COLO668 (cell line): ENCODE data around the gene MINPP1.
"Not testable (repeated sequence)": the region's sequence is repeated elsewhere in the genome, so short reads cannot be mapped to it uniquely, and the experiment has no call there.

ENCODE experiments used
- DNase-seq: peaks from one replicate; lab custom pipeline; 2025; ENCODE audit not compliant: unreplicated experiment; lab: John Stamatoyannopoulos, UW

The MINPP1 gene

GRCh38 chr10:87560495-87561129 is 55.9 kb downstream of the MINPP1 start:
- no peak for DNase-seq

- no peak for DNase-seq
These were observed 58.1 kb downstream of the MINPP1 start for GRCh38 chr10:87562750-87563149.

- no peak for DNase-seq
These were observed 60.3 kb downstream of the MINPP1 start for GRCh38 chr10:87565010-87565409.

GRCh38 chr10:87575851-87576250 is 71.2 kb downstream of the MINPP1 start:
- no peak for DNase-seq

GRCh38 chr10:87578160-87578841 is 73.6 kb downstream of the MINPP1 start:
- no peak for DNase-seq

- no peak for DNase-seq
These were observed 74.2 kb downstream of the MINPP1 start for GRCh38 chr10:87578842-87579401.

- no peak for DNase-seq
These were observed 74.9 kb downstream of the MINPP1 start for GRCh38 chr10:87579563-87579962.

- DNase-seq: no peak
These were observed 75.3 kb downstream of the MINPP1 start for GRCh38 chr10:87580016-87580415.

GRCh38 chr10:87585565-87586514 is 81.1 kb downstream of the MINPP1 start:
- no peak for DNase-seq

GRCh38 chr10:87589645-87590051 is 85.0 kb downstream of the MINPP1 start:
- no peak for DNase-seq

- no peak for DNase-seq
These were observed 86.3 kb downstream of the MINPP1 start for GRCh38 chr10:87590705-87591588.

- no peak for DNase-seq
These were observed 86.8 kb downstream of the MINPP1 start for GRCh38 chr10:87591589-87591886.

GRCh38 chr10:87592920-87593319 is 88.2 kb downstream of the MINPP1 start:
- not testable (repeated sequence) for DNase-seq

- DNase-seq: no peak
These were observed 89.0 kb downstream of the MINPP1 start for GRCh38 chr10:87593702-87594101.

- DNase-seq: no peak
These were observed 89.5 kb downstream of the MINPP1 start for GRCh38 chr10:87594181-87594580.

- no peak for DNase-seq
These were observed 90.2 kb downstream of the MINPP1 start for GRCh38 chr10:87594864-87595263.

- no peak for DNase-seq
These were observed 91.7 kb downstream of the MINPP1 start for GRCh38 chr10:87596351-87596750.

- DNase-seq: no peak
These were observed 94.0 kb downstream of the MINPP1 start for GRCh38 chr10:87598700-87599099.

- no peak for DNase-seq
These were observed 95.9 kb downstream of the MINPP1 start for GRCh38 chr10:87600581-87600980.
